Colonic mucosa (tissue), 4 donors: ENCODE data around the gene TMPRSS6. TPM values are rescaled to one million over a fixed set of nuclear protein-coding genes. Genes with fewer than 3 reads are reported as not detected.

Experiments
- DNase-seq: peaks from one replicate; pipeline ENCODE4 v3.0.0-alpha.2; 2020
- H3K27ac ChIP-seq: fragments of 200-600 bp; one replicate; pipeline ENCODE4 v1.8.0; 2021
- H3K27me3 ChIP-seq: fragments of 200-600 bp; one replicate; pipeline ENCODE4 v1.8.0; 2021
- H3K36me3 ChIP-seq: fragments of 200-600 bp; one replicate; pipeline ENCODE4 v1.8.0; 2021
- H3K4me1 ChIP-seq: fragments of 200-600 bp; one replicate; pipeline ENCODE4 v1.8.0; 2021; ENCODE audit warnings: mild to moderate bottlenecking
- H3K4me3 ChIP-seq: fragments of 200-600 bp; one replicate; pipeline ENCODE4 v1.8.0; 2021
- H3K9ac ChIP-seq, 2 donors: one replicate each; pipeline ENCODE4 v1.7.0; 2013; ENCODE audit warnings: control low read depth in 2 of 2, low read depth in 2 of 2, low read length in 2 of 2
- H3K9me3 ChIP-seq: fragments of 200-600 bp; one replicate; pipeline ENCODE4 v1.8.0; 2021
- intact Hi-C: fragments of 100-400 bp; cut with DNase I; formaldehyde crosslinking; loops from one replicate; pipeline ENCODE4 v1.14.1; 2022
- total RNA-seq, 2 donors: library from RNA; stranded (reverse); fragmentation: NEBNext Ultra II Directional in 1 of 2; extraction: Animal tissue kit (Norgen Biotek cat#: 25700) in 1 of 2; gene quantifications; one replicate each; pipeline ENCODE4 v1.2.1, GENCODE V29; 2021
- TF ChIP-seq, protein P1 (sequence below): fragments of 200-600 bp; IDR thresholded peaks from one replicate; pipeline ENCODE4 v1.8.0; 2022; ENCODE audit warnings: antibody characterized with exemption, mild to moderate bottlenecking
- donor health status: healthy.
- donor health status: DM: no; HTN: no; CAD: no.
- donor health status: DM: no; HTN: no; CAD: no.

TMPRSS6 gene
- total RNA-seq, 2 donors from 2014 or later = 0.10 to 1.5 TPM

- Histone ChIP-seq H3K4me3 (no peak overlapping the region), H3K27me3 (no peaks in the 10 kb centered on the region), H3K4me1 (no peaks in the 10 kb centered on the region), H3K9me3 (no peaks in the 10 kb centered on the region), H3K9ac (no peak overlapping the region), H3K36me3 (no peaks in the 10 kb centered on the region), H3K27ac (no peak overlapping the region)
- no peak for DNase-seq
- intact Hi-C loops = no loop called here
- TF ChIP-seq, protein P1, sequence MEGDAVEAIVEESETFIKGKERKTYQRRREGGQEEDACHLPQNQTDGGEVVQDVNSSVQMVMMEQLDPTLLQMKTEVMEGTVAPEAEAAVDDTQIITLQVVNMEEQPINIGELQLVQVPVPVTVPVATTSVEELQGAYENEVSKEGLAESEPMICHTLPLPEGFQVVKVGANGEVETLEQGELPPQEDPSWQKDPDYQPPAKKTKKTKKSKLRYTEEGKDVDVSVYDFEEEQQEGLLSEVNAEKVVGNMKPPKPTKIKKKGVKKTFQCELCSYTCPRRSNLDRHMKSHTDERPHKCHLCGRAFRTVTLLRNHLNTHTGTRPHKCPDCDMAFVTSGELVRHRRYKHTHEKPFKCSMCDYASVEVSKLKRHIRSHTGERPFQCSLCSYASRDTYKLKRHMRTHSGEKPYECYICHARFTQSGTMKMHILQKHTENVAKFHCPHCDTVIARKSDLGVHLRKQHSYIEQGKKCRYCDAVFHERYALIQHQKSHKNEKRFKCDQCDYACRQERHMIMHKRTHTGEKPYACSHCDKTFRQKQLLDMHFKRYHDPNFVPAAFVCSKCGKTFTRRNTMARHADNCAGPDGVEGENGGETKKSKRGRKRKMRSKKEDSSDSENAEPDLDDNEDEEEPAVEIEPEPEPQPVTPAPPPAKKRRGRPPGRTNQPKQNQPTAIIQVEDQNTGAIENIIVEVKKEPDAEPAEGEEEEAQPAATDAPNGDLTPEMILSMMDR = no peak
Observed at GRCh38 chr22:37145180-37146050, 35.9 kb upstream of the TMPRSS6 start.

GRCh38 chr22:37144180-37144554 is 34.7 kb upstream of the TMPRSS6 start:
- Histone ChIP-seq H3K27me3 (no peaks in the 10 kb centered on the region), H3K27ac (no peak overlapping the region), H3K4me3 (no peak overlapping the region), H3K36me3 (no peaks in the 10 kb centered on the region), H3K9ac (no peak overlapping the region), H3K9me3 (no peaks in the 10 kb centered on the region), H3K4me1 (no peaks in the 10 kb centered on the region)
- intact Hi-C loops = no loop called here
- TF ChIP-seq, protein P1 = no peak
- DNase-seq = no peak

GRCh38 chr22:37141971-37142370 is 32.5 kb upstream of the TMPRSS6 start:
- no peak for DNase-seq
- no peaks in the 10 kb centered on the region for H3K27me3 ChIP-seq
- H3K4me1 ChIP-seq = no peaks in the 10 kb centered on the region
- TF ChIP-seq, protein P1 = no peak
- H3K27ac ChIP-seq = no peak overlapping the region
- no peak overlapping the region for H3K9ac ChIP-seq
- intact Hi-C loops = no loop called here
- H3K36me3 ChIP-seq = no peaks in the 10 kb centered on the region
- H3K4me3 ChIP-seq = no peak overlapping the region
- H3K9me3 ChIP-seq = no peaks in the 10 kb centered on the region

- H3K9ac ChIP-seq = no peak overlapping the region
- H3K4me3 ChIP-seq = no peak overlapping the region
- TF ChIP-seq, protein P1 = no peak
- H3K27me3 ChIP-seq = no peaks in the 10 kb centered on the region
- no peak overlapping the region for H3K27ac ChIP-seq
- H3K36me3 ChIP-seq = no peaks in the 10 kb centered on the region
- no peaks in the 10 kb centered on the region for H3K4me1 ChIP-seq
- H3K9me3 ChIP-seq = no peaks in the 10 kb centered on the region
- intact Hi-C loops = no loop called here
- DNase-seq = no peak
Observed at GRCh38 chr22:37141476-37141875, 32.0 kb upstream of the TMPRSS6 start.

- Histone ChIP-seq H3K4me3 (no peak overlapping the region), H3K9ac (no peak overlapping the region), H3K36me3 (no peaks in the 10 kb centered on the region), H3K27ac (no peak overlapping the region), H3K27me3 (no peaks in the 10 kb centered on the region), H3K4me1 (no peaks in the 10 kb centered on the region), H3K9me3 (no peaks in the 10 kb centered on the region)
- intact Hi-C loops = no loop called here
- TF ChIP-seq, protein P1 = no peak
- DNase-seq = no peak
Observed at GRCh38 chr22:37140686-37141323, 31.3 kb upstream of the TMPRSS6 start.
